Spleen (tissue), 7 donors: ENCODE results near the gene FGGY.

ENCODE experiments used
- CTCF ChIP-seq, 11 experiments: fragments of 200-600 bp in 7 of 11; fragments of 450-650 bp in 4 of 11; sonication (generic) in 4 of 11; IDR thresholded peaks in 8 of 11; conservative IDR thresholded peaks in 3 of 11; 1 replicate in 7 of 11; 2 replicates in 4 of 11; pipeline versions ENCODE4 v1.4.0 to v1.8.0; 2016 to 2021; ENCODE audit warnings: antibody characterized with exemption in 11 of 11, inconsistent platforms in 4 of 11, mild to moderate bottlenecking in 1 of 11
- POLR2A ChIP-seq, 3 donors: fragments of 450-650 bp; IDR thresholded peaks; one replicate each; pipeline ENCODE4 v1.5.1; 2017; ENCODE audit warnings: antibody characterized with exemption in 3 of 3, mild to moderate bottlenecking in 1 of 3
- POLR2AphosphoS5 ChIP-seq, 3 donors: sonication (generic); formaldehyde crosslinking; IDR thresholded peaks; one replicate each; pipeline ENCODE4 v1.5.1; 2017; ENCODE audit warnings: antibody characterized with exemption in 3 of 3
- donor health status: DM: no; HTN: no; CAD: no; lungs with moderate emphysema.
- donor health status: DM: no; HTN: no; CAD: no.
- donor health status: DM: no; HTN: no; CAD: no.

- TF ChIP-seq CTCF (IDR thresholded peaks at IDR 0.05 in 8 of 11, conservative IDR thresholded peaks at IDR 0.05 in 3 of 11): no peak
- no peak for TF ChIP-seq POLR2AphosphoS5 (IDR thresholded peaks at IDR 0.05)
- no peak for TF ChIP-seq POLR2A (IDR thresholded peaks at IDR 0.05)
Observed at GRCh38 chr1:59346429-59346828, 49.5 kb downstream of the FGGY start.
